NCI-H524 treated with DMSO at 0.1 percent for 48 hours (cell line): Measurements from ENCODE around the gene GLIS1.

Experiments used
- DNase-seq: peaks from one replicate; lab custom pipeline; 2025; lab: John Stamatoyannopoulos, UW

Gene GLIS1

DNA sequence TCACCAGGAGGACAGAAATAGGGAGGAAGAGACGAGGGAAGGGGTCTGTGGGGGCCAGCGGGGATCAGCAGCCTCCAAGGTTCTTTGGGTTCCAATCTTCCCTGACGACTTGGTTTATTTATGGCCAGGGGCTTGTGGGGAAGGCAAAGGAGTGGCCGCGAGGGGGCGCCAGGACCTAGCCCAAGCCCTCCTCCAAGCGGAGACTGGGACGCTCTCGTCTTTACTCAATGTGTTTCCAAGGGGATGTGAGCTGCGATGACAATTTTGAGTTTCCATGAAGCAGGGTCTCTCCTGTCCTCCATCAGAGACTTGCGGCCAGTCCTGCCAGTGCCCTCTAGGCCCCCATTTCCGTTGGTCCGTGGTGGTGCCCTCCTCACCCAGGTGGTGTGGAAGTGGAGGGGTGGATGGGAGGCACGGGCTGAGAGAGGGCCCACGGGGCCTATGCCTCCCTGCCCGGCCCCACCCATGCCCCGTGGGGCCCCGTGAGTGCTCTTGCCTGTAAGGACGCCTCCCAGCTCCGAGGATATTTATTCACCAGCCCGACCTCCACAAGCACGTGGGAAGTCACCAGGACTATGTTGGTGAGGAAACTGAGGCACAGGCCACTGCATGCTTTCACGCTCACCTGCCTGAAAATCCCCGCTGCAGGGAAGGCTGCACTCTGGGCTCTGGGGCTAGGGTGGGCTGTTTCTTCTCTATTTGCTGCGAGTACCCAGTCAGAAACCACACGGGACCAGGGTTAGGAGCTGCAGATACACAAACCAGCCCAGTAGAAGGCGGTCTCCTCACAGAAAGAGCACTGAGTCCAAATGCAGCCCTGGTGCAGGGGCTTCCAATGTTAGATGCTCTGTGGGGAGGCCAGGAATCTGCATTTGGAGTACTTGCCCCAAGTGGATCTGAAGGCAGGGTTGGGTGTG is 253.2 kb downstream of the GLIS1 start:
- DNase-seq, result peak; percentile 43

DNA sequence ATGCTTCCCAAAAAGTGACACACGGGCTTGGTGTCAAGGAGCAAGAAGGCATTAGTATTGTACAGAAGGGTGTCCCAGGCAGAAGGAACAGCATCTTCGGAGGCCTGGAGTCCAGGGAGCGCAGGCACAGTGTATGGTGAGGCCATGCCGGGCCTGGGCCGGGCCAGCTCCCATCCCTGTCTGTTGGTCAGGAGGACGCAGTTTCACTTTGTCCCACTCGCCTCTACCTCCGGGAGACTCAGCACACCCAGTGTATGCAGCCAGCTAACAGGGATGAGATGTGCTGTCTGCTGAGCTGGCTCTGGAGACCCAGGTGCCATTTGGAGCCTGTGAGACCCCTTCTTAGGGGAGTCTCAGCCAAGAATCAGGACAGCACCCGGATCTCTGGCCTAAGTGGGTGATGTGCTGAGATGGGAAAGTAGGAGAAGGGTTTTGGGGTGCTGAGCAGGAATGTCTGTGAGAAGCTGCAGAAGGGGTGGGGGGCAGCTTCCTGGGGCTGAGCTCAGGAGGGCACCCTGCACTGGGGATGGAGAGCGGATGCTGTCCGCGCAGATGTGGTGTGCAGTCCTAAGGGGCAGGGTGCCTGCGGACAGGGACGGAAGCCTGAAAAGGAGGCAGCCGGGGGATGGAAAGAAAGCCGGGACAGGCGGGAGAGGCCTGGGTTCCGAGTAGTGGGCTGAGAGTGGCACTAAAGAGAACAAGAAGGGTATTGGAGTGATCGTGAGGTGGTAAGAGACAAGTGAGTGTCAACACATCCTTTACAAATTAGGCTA is 254.1 kb downstream of the GLIS1 start:
- DNase-seq, result no peak

DNA sequence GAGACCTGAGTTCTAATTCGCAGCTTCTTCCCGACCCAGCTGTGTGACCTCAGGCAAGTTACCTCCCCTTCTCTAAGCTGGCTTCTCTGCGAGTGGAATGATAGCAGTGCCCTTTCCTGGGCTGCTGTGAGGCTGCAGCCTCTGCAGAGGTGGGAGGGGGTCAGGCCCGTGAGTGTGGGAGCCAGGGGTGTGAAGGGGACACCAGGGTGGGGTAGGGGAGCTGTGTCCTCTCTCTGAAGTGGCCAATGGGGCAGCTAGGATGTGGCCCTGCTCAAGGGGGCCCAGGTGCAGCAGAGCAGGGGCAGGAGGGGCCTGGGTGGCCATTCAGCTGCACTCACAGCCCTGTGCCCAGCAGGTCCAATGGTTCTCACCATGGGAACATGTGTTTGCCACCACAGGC is 255.3 kb downstream of the GLIS1 start:
- no peak for DNase-seq

DNA sequence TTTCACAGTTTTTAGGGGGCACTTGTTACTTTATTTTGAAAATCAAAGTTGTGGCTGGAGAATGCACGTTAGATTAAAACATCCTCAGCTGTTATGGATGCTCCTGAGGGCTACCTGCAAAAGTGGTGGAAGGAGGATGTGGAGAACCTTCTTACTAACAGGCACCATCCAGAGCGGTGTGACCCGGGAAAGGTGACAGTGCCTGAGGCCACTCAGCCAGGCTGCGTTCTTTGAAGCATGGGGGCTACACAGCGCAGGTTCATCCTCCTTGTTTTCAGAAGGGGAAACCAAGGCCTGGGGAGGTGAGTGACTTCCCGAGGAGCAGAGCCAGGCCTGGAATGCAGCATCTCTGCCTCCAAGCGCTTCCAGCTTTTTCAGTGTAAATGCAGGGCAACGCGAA is 255.8 kb downstream of the GLIS1 start:
- no peak for DNase-seq

DNA sequence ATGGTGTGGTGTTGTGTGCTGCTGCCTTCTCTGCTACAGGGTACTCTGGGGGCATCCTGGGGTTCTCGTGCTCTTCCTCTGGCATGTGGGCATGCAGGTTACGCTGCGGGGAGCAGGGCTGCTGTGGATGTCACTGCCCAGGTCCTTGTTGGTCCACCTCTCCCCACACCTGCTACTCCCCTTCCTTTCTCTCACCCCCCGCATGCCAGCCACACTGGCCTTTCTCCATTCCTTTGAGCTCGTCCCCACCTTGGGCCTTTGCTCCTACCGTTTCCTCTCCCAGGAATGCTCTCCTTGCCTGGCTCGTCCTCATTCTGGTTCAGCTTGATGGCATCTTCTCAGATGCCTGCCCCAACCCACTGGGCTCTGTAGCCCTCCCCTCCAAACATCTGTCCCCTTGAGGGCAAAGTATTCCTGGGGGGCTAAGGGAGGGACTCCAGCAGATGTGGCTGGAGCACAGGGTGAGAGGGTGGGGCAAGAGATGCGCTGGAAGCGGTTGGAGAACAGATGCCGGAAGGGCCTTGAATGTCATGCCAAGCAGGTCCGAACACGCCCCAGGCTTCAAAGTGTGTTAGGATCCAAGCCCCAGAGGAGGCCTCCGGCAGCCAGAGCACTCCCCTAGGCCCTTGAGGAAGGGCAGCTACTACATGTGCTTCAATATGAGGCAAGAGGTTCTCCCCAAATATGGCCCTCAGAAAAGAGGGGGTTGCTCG is 256.4 kb downstream of the GLIS1 start:
- no peak for DNase-seq

DNA sequence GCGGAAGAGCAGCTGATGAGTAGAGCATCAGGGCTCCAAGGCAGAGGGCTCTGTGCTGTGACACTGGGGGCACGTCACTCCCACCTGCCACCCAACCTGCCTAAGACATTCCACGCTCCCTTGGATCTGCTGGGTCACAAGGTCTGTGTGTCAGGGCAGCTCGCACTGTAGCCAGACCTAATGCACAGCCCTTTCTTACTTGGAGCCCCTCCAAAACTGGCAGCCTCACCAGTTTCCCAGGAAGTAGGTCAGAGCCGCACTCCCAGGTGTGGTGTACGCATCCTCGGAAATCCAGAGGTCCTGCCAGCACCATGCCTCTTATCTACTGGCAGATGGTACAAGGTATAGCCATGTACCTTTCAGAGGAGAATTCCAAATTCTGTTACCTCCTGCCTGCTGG is 257.5 kb downstream of the GLIS1 start:
- DNase-seq, result no peak

DNA sequence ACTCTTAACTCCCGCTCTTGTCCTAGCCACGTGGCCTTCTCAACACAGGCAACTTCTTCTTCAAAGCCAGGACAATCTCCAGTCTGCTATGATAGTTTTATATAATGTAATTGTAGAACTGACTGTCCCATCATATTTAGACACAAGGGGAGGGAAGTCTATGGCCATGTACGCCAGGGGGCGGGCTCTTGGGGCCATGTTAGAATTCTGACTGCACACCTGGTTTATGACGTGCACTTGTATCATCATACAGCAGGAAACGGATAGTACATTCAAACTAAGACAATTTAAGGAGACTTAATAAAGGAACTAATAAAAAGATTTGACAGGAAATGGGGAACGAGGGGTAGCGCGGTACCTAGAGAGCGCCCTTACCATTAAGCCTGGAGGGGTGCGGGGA is 258.3 kb downstream of the GLIS1 start:
- DNase-seq, result no peak

DNA sequence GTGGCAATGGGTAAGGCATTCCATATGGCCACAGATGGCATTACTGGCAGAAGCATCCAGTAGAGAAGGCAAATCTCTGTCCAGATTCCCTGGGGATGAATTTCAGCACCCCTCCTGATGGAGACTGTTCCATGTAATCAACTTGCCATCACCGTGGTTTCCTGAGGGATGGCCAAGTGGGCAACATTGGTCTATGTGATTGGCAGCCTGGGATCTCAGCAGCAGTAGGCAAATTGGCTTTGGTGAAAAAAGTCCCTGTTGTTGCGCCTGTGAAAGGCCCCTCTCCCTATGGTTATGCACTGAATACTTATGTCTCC is 260.5 kb downstream of the GLIS1 start:
- peak; percentile 64 for DNase-seq

DNA sequence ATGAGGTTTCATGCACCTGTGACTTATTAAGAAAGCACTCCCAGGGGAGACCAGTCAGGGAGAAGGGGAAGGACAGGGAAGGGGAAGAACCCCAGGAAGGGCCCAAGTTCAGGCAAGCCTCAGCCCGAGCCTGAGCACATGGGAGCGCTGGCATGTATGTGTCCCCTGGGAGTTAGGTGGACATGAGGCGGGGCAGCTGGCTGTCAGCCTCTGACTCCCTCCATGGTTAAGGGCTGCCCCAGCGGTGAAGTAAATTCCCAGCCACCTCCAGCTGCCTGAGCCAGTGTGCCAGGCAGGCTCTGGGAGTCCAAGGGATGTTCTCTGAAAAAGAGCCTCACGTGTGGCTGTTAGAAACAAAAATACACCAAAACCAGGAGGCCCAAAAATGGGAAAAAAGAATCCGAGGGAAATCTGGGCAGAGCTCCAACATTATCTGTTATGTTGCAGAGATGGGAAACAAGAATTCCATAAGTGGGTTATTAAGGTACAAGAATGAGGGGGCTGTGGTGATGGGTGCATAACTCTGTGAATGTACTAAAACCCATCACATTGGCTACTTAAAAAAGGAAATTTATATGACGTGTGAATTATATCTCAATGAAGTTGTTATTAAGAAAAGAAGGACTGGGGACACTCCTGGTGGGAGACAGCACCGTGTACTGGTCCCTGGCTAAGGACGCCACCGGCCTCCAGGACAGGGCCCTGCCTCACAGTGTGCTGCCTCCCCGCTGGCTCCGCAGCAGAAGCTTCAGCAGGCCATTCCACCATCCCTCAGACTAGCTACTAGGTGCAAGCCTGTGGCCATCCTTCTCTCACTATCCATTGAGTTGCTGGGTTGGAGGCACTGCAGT is 261.1 kb downstream of the GLIS1 start:
- no peak for DNase-seq

DNA sequence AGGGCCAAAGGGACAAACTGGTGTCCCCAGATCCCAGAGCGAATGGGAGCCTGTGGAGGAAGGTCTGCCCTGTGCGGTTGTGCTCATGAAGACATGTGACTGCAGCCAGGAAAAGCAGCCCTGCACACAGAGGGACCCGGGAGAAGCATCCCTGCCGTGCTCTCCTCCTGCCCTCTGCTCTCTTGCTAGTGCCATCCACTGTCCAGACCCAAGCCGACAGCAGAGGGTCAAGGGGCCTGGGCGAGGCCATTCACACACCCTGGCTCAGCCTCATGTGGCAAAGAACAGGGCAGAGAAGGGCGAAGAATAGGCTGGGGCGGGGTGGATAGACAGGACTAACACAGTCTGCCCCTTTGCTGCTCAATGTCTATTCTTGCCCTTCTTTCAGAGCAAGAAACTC is 262.4 kb downstream of the GLIS1 start:
- no peak for DNase-seq

DNA sequence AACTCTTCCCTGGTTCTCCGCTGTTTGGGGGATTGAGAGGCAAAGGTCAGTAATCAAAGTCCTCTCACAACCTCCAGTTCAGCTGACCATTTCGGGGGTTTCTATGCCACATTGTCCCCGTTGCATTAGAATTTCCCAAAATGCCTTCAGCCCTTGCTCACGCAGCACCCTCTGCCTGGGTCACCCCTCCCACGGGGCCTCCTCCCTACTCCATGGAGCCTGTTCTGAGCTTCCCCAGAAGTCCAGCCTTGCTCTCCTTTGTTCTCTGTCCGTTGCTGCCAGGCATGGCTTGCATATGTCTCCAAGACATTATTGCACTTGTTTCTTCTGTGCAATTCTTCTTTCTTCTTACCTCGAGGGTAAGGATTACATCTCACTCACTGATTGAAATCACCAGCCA is 263.3 kb downstream of the GLIS1 start:
- DNase-seq, result no peak

DNA sequence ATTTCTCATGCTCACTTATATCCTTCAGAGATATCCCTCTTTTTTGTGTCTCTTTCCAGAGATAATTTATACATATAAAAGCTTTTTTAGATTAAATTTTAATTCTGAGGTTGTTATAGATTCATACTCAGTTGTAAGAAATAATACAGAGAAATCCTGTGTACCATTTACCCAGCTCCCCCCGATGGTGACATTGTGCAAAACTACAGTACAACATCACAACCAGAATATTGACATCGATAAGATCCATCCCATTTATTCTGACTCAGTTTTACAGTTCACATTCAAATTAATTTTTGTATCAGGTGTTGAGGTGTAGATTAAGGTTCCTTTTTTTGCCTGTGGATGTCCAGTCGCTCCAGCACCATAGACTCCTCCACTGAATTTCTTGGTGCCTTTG is 265.5 kb downstream of the GLIS1 start:
- no peak for DNase-seq

DNA sequence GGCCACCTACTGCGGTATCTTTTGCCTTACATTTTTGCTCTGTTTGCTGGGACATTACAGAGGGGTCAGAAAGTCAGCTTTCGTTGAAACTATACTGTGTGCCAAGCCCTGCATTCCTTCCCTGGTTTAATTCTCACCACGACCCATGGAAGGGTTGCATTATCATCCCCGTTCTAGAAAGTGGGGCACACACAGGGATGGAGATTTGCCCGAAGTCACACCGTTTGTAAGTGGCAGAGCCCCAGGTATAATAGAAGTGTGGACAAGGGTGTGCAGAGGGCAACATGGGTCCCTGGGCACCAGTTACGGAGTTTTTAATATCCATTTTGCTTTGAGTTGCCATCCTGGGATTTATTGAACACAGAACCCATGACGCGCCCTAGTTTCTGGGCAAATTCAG is 268.0 kb downstream of the GLIS1 start:
- no peak for DNase-seq

DNA sequence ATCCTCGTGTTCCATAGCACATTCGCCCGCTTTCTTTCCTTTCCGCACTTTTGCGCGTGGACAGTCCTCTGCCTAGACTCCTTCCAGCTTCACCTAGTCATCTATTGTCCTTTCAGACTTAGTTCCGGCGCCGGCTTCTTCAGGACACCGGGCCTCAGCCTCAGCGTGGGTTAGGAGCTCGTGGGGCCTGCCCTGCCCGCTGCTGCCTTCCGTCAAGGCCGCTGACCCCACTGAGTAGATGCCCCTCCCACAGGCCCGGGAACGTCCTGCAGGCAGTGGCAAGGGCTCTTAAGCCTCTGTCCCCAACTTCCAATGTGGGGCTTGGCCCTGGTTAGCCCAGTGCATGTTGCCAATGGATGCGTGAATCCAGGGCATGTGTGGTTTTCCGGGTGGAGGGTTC is 268.4 kb downstream of the GLIS1 start:
- no peak for DNase-seq

DNA sequence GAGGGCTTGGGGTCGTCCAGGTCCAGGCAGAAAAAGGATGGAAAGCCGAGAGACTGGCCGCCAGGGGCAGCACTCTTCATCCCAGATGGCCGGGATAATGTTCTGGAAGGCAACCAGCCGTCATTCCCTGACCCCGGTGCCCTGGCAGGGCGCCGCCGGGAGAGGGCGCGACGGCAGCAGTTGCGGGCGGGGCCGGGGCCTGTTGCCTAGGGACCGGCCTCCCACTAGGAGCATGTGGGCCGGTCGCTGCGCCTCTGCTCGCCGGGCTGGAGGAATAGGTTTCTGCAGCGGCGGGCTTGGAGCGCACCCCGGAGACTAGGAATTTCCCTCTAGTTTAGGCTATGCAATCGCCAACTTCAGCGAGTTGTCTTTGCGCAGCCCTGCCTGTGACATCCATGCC is 268.8 kb downstream of the GLIS1 start:
- peak; percentile 16 for DNase-seq

DNA sequence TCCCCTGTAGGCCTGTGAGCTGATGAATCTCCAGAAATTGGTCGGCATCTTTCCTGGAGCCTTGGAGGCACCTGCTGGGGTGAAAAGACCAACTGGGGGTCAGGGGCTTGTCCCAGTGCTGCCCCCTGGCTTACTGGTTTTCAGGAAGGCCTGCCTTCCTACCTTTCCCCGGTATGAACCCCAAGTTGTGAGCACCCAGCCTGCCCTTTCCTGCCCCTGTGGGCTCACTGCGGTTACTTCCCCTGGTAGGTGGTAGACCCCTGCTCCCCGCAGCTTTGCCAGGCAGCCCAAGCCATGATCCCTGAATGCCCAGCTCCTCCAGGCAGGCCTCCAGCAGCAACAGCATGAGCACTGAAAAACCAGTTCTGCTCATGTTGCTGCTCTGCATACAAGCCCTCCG is 269.6 kb downstream of the GLIS1 start:
- no peak for DNase-seq

DNA sequence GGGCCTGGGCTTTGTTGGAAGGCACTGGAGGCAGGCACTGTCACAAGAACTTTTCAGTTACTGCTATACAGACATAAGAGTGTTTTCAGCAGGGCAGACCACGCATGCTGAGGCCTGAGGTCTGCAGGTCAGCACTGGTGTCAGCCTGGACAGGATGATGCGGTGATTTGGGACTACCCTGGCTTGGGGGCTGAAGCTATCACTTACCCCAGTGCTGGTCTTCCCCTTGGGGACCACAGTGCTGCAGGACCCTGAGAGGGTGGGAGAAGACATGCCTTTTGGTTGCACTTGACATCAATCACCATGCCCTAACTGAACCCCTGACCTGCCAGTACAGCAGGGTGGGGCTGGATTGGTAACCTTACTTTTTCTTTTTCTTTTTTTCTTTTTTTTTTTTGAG is 270.6 kb downstream of the GLIS1 start:
- DNase-seq, result no peak

DNA sequence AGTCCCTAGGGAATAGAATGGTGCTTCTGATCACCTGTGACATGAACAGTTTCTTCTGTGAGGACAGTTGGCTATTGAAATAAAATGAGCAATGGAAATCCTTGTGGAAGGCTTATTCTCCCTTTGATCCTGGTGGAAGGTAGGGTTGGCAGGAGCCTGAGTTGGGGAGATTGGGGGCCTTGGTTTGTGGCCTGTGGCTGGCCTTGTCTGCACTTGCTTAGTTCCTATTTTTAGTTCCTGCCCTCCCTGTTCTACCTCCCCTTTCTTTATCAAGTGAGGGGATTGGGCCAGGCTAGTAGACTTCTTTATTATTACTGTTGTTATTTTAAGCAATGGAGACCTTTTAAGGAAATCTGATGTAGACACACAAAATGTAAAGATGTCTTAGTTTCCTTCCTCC is 271.6 kb downstream of the GLIS1 start:
- no peak for DNase-seq

DNA sequence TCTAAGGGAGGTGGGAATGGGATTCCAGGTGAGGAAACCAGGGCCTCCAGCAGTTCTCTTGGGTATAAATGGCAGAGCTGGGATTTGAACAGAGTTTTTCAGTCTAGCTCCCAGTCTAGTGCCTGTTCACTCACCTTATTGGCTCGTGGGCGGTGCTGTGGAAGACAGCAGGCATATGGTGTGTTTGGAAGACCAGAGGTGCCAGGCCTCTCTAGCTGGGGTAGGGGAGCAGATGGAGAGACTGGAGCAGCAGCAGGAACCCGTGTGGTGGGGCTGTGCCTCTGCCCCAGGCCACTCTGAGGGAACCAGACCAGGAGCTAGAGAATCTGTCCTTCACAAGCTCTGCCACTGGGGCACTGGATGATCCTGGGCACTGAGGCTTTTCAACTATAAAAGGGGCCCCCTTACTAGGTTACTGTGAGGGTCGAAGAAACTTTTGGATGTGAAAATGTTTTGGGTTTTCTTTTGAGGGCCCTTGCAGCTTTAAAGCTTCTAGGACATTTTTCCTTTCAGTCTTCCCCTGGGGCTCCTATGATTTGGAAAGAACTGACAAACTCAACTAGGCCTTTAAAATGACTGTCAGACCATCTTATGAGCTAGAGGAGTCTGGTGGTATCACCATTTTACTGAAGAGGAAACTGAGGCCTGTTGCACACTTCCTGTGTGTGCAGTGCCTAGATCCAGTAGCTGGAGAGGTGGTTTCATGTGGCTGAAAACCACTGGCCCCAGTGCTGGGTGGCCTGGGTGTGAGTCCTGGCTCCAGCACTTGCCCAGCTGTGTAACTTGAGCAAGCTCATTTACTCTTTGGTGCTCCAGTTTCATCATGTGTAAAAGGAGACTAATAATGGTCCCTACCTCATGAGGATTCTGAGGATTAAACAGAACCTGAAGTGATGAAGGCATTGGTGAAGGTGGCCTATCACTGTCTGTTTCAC is 273.7 kb downstream of the GLIS1 start:
- DNase-seq, result peak; percentile 56

DNA sequence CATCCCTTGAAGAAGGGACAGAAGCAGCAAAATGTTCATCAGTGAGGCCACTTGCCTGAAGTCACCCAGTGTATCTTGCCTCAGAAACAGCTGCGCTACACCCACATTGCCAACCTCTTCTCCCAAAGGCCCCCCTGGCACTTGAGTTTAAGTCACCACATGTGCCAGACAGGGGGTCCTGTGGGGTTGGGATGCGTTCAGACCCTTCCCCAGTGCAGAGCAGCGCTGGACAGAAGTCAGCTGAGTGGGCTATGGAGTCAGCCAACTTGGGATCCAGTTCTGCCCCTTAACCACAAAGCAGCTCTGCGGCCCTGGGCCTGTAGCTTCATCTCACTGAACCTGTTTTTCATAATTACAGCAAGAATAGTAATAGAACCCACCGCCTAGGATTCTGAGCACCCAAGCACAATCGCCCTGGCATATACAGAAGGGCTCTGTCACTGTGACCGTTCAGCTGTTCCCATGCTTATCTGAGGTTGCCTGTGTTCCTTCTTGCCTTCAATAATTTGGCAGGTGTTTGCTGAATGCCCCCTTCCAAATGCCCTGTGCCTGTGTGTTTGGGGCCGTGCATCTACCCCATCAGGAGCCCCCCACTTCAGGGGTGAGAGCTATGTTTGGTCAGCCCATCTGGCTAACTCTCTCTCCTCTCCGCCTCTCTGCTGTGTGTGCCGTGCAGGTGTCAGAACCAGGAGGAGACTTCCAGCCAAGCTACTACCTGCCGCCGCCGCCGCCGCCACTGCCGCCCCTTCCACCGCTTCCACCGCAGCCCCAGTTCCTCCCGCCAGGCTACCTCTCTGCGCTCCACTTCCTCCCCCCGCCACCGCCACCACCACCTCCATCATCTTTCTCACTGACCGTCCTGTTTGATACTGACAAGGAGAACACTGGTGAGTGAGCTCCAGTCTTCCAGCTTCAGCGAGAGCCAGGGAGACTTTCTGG is 274.7 kb downstream of the GLIS1 start:
- DNase-seq, result no peak
